DMS 273 (cell line): ENCODE measurements around the gene DLGAP4.
"Not testable (repeated sequence)": the region's sequence is repeated elsewhere in the genome, so short reads cannot be mapped to it uniquely, and the experiment has no call there.

ENCODE experiments used
- DNase-seq: peaks from one replicate; lab custom pipeline; 2025; ENCODE audit not compliant: unreplicated experiment; lab: John Stamatoyannopoulos, UW

Gene DLGAP4

DNA sequence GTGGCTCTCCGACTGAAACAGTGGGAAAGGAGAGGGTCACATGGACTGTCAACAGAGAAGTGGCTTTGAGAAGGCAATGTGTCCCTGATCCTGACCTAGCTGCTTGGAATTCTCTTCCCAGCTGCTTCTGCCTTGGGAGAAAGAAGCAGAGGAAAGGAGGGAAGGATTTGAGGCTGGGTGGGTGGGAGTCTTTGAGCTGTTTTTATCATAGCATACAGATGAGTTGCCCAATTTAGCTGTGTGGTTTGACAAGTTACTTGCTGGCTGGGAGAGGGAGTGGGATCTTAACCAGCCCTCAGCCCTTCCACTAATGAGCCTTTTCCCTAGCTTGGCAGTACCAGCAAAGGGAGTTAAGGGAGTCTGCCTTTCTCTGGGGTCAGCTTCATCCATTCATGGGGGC lies 184.1 kb downstream of the DLGAP4 start:
- DNase-seq: no peak

- DNase-seq: no peak
These were observed 185.9 kb downstream of the DLGAP4 start for GRCh38 chr20:36491901-36492617.

DNA sequence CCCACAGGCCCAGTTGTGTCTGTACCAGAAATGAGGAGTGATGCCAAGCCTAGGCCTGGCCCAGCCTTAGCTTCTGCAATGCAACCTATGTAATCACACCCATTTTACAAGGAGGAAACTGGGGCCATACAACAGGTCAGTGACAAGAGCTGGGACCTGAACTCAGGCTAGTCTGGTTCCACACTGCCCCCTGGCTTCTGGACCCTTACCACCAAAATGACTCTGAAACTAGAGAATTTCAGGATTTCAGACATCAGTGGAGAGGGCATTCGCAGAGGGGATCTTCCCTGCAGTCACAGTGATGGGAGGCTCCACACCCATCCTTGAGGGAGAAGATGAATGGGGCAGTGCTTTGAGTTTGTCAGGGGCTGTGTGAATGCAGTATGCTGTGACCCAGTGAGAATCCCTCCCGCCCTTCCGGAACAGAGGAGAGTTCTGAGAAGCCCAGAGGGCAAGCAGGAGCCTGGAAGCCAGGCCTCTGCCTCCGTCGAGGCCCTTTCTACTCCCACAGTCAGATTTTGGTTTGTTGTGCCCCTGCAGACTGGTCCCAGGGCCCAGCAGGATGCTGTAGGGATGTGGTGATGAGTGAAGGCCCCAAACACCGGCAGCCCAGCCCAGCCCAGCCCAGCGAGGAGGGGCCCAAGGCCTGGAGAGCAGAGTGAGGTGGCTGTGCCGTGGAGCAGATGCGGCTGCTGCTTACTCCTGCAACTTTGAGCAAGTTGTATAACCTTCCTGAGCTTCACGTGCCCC lies 187.1 kb downstream of the DLGAP4 start:
- DNase-seq: peak; percentile 27

GRCh38 chr20:36493801-36494114 lies 187.6 kb downstream of the DLGAP4 start:
- no peak for DNase-seq

- no peak for DNase-seq
These were observed 190.8 kb downstream of the DLGAP4 start for GRCh38 chr20:36496707-36497669.

- DNase-seq: no peak
These were observed 191.7 kb downstream of the DLGAP4 start for GRCh38 chr20:36497856-36498255.

- DNase-seq: no peak
These were observed 192.4 kb downstream of the DLGAP4 start for GRCh38 chr20:36498386-36499179.

DNA sequence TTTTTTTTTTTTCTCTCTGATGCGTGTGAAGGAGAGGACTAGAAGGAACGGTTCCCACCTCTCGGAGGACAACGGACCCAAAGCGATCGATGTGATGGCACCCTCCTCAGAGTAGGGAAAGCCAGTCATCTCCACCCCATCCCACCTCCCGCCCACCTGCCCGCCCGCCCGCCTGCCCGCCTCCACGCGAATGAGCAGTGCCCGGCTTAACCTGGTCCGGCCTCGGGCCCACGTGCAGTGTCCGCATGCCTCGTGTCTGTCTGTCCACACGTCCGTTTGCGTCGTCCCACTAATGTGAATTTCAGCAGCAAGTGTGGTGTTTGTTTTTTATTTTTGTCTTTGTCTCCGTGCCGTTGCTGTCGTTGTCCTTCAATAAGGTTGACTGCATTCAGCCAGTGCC lies 193.1 kb downstream of the DLGAP4 start:
- no peak for DNase-seq

- DNase-seq: no peak
These were observed 193.8 kb downstream of the DLGAP4 start for GRCh38 chr20:36499723-36500501.

GRCh38 chr20:36501367-36502006 lies 195.3 kb downstream of the DLGAP4 start:
- DNase-seq: no peak

GRCh38 chr20:36504295-36504694 lies 198.2 kb downstream of the DLGAP4 start:
- DNase-seq: no peak

DNA sequence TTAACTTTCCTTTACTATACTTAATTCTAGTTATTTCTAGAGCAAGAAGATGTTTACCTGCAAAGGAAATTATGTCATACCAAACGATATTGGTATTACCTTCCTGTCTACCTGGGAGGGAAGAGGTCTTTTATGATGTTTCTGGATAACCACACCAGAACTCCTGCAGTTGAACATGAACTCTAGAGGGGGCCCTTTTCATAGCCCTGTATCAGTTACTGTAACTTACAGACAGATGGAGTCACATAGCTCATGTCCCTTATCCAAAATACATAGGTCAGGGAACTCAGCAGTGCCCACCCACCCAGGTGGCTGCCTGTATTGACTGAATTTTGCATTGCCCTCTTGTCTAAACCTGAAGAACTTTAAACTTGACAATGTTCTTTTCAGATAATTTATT lies 200.1 kb downstream of the DLGAP4 start:
- DNase-seq: peak; percentile 71

DNA sequence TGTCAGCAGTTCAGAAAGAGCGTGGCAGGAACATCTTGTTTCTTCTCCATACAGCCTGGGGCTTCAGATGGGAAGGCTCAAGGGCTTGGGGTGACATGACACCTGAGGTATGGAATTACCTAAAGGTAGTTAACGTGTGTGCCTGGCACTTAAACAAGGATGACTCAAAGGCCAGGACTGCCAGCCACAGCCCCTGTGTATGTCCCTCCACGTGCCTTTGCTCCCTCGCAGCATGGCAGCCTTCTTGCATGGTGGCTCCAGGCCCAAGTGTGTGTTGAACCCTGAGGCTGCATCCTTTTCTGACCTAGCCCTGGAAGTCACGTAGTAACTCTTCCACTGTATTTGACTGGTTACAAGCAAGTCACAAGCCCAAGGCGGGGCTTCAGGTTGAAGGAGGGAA lies 201.6 kb downstream of the DLGAP4 start:
- DNase-seq: no peak

DNA sequence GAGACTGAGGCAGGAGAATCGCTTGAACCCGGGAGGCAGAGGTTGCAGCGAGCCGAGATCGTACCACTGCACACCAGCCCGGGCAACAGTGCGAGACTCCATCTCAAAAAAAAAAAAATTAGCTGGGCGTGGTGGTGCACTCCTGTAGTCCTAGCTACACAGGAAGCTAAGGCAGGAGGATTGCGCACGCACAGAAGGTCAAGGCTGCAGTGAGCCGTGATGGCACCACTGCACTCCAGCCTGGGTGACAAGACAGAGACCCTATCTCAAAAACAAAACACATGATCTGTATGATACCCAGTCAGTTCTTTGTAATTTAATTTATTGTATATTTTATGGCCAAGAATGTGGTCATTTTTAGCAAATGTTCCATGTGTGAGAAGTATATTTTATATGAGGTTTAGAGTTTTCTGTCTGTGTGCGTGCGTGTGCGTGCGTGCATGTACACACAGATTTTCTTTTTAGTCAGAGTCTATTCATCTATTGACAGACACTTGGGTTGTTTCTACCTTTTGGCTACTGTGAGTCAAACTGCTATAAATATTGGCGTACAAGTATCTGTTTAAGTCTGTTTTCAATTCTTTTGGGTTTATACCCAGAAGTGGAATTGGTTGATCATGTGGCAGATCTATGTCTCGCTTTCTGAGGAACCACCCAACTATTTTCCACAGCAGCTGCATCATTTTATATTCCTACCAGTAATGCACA lies 213.0 kb downstream of the DLGAP4 start:
- DNase-seq: no peak

GRCh38 chr20:36519944-36520343 lies 213.8 kb downstream of the DLGAP4 start:
- no peak for DNase-seq

- DNase-seq: no peak
These were observed 215.4 kb downstream of the DLGAP4 start for GRCh38 chr20:36521526-36521925.

- not testable (repeated sequence) for DNase-seq
These were observed 216.3 kb downstream of the DLGAP4 start for GRCh38 chr20:36522412-36522811.

DNA sequence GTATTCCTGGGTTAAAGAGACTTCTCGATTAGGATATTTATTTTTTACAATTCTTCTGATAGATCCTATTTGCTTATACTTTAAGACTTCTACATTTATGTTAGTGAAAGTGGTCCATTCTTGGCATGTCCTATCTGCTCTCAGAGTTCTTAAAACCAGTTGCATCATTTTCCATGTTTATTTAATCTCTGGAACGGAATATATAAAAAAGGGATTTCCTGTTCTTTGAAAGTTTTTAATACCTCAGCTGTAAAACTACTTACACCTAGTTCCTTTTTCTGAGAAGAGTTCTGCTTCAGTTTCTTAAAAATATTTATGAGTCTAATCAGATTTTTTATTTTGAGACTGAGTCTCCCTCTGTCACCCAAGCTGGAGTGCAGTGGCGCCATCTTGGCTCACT lies 217.2 kb downstream of the DLGAP4 start:
- no peak for DNase-seq
